ENCODE measurements around the gene PRR18.

DNA sequence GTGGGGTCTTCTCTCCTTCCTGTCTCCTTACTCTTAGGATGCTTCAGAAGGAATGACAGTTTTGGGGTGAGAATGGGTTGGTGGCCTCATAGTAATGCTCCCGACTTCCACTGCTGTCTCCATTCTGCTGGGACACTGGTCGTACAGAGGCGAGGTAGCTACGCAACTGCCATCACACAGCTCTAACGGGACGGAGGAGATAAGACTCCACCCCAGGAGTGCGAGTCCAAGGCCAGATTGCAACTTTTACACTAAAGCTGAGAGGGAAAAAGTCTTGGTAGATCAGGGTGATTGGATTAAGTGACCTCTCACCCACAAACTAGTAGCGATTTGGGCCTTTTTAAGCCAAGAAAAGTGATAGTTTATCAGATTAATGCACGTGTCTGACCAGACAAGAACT is 1.8 kb upstream of the PRR18 start:
- TF ChIP-seq POLR2AphosphoS5 (IDR thresholded peaks at IDR 0.05; ENCODE audit: low read depth, low read length) (no peak), SIN3A (IDR thresholded peaks at IDR 0.05; ENCODE audit: borderline replicate concordance, insufficient read depth, low read depth, low read length) (no peak), TCF7L2 (IDR thresholded peaks at IDR 0.05; ENCODE audit: low read depth, low read length) (no peak)
- TF ChIP-seq, protein P1, sequence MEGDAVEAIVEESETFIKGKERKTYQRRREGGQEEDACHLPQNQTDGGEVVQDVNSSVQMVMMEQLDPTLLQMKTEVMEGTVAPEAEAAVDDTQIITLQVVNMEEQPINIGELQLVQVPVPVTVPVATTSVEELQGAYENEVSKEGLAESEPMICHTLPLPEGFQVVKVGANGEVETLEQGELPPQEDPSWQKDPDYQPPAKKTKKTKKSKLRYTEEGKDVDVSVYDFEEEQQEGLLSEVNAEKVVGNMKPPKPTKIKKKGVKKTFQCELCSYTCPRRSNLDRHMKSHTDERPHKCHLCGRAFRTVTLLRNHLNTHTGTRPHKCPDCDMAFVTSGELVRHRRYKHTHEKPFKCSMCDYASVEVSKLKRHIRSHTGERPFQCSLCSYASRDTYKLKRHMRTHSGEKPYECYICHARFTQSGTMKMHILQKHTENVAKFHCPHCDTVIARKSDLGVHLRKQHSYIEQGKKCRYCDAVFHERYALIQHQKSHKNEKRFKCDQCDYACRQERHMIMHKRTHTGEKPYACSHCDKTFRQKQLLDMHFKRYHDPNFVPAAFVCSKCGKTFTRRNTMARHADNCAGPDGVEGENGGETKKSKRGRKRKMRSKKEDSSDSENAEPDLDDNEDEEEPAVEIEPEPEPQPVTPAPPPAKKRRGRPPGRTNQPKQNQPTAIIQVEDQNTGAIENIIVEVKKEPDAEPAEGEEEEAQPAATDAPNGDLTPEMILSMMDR (IDR thresholded peaks at IDR 0.05): no peak
- TF ChIP-seq, protein P2, sequence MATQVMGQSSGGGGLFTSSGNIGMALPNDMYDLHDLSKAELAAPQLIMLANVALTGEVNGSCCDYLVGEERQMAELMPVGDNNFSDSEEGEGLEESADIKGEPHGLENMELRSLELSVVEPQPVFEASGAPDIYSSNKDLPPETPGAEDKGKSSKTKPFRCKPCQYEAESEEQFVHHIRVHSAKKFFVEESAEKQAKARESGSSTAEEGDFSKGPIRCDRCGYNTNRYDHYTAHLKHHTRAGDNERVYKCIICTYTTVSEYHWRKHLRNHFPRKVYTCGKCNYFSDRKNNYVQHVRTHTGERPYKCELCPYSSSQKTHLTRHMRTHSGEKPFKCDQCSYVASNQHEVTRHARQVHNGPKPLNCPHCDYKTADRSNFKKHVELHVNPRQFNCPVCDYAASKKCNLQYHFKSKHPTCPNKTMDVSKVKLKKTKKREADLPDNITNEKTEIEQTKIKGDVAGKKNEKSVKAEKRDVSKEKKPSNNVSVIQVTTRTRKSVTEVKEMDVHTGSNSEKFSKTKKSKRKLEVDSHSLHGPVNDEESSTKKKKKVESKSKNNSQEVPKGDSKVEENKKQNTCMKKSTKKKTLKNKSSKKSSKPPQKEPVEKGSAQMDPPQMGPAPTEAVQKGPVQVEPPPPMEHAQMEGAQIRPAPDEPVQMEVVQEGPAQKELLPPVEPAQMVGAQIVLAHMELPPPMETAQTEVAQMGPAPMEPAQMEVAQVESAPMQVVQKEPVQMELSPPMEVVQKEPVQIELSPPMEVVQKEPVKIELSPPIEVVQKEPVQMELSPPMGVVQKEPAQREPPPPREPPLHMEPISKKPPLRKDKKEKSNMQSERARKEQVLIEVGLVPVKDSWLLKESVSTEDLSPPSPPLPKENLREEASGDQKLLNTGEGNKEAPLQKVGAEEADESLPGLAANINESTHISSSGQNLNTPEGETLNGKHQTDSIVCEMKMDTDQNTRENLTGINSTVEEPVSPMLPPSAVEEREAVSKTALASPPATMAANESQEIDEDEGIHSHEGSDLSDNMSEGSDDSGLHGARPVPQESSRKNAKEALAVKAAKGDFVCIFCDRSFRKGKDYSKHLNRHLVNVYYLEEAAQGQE (IDR thresholded peaks at IDR 0.05; ENCODE audit: insufficient read depth in 1 of 2, low read depth in 2 of 2, low read length in 1 of 2): no peak
